PC-9 (cell line): ENCODE results near the gene RTN4RL1.

ENCODE experiments used
- CTCF ChIP-seq: fragments of 200-600 bp; sonication (generic); conservative IDR thresholded peaks from 2 replicates; pipeline ENCODE4 v1.6.1; 2017; ENCODE audit warnings: mixed run types, antibody characterized with exemption, mild to moderate bottlenecking, moderate library complexity
- EZH2 ChIP-seq: fragments of 200-600 bp; sonication (generic); IDR thresholded peaks from 2 replicates; pipeline ENCODE4 v1.8.0; 2017; ENCODE audit warnings: antibody characterized with exemption, low read depth

GRCh38 chr17:1967213-1967612 is 57.9 kb downstream of the RTN4RL1 start:
- TF ChIP-seq CTCF, result no peak
- TF ChIP-seq EZH2, result no peak
